Stomach (tissue), 9 donors: ENCODE measurements around the gene MAP4K5. TPM values are rescaled to one million over a fixed set of nuclear protein-coding genes. Genes with fewer than 3 reads are reported as not detected.

Experiments
- DNase-seq, 2 donors: peaks; one replicate each; pipeline versions ENCODE4 v3.0.0 to v3.0.0-alpha.2; 2013 to 2019
- H3K27ac ChIP-seq, 5 donors: fragments of 200-600 bp in 4 of 5; sonication (generic) in 4 of 5; one replicate each; pipeline ENCODE4 v1.5.1; 2013 to 2019; ENCODE audit warnings: mild to moderate bottlenecking in 1 of 5, moderate library complexity in 1 of 5
- H3K27me3 ChIP-seq, 3 donors: fragments of 200-600 bp; sonication (generic); one replicate each; pipeline ENCODE4 v1.5.1; 2017 to 2019; ENCODE audit warnings: mixed run types in 1 of 3
- H3K36me3 ChIP-seq, 4 donors: fragments of 200-600 bp; sonication (generic); 1 replicate in 3 of 4; 2 replicates in 1 of 4; pipeline ENCODE4 v1.5.1; 2016 to 2019
- H3K4me1 ChIP-seq, 4 donors: fragments of 200-600 bp; sonication (generic); one replicate each; pipeline ENCODE4 v1.5.1; 2016 to 2019
- H3K4me3 ChIP-seq, 4 donors: fragments of 200-600 bp; sonication (generic) in 3 of 4; one replicate each; pipeline ENCODE4 v1.5.1; 2016 to 2019; ENCODE audit warnings: mild to moderate bottlenecking in 1 of 4
- H3K9me3 ChIP-seq, 4 donors: fragments of 200-600 bp; sonication (generic); one replicate each; pipeline ENCODE4 v1.5.1; 2016 to 2019
- EP300 ChIP-seq: sonication (generic); formaldehyde crosslinking; IDR thresholded peaks from one replicate; pipeline ENCODE4 v1.6.1; 2017; ENCODE audit warnings: antibody characterized with exemption
- POLR2A ChIP-seq, 4 donors: fragments of 450-650 bp; IDR thresholded peaks; one replicate each; pipeline ENCODE4 v1.6.1; 2016; ENCODE audit warnings: antibody characterized with exemption in 4 of 4, control low read depth in 2 of 4, mild to moderate bottlenecking in 1 of 4, moderate library complexity in 1 of 4
- POLR2AphosphoS5 ChIP-seq, 3 donors: sonication (generic); formaldehyde crosslinking; IDR thresholded peaks; one replicate each; pipeline ENCODE4 v1.6.1; 2016; ENCODE audit warnings: antibody characterized with exemption in 3 of 3
- WGBS, 5 donors: extraction: QIAGEN DNeasy Blood & Tissue Kit in 3 of 5; methylation state at CpG; one replicate each; pipeline versions ENCODE4 v1.1.5 to v1.1.7; 2013 to 2018; 5-methylcytosine and 5-hydroxymethylcytosine counted together
- intact Hi-C: fragments of 100-400 bp; cut with DNase I; formaldehyde crosslinking; loops from one replicate; pipeline ENCODE4 v1.15.1; 2023; ENCODE audit warnings: low total_unique reads
- polyA plus RNA-seq, 3 donors: library from polyadenylated mRNA; stranded (reverse); fragments of 200-250 nt; gene quantifications; one replicate each; pipeline ENCODE4 v1.2.3, GENCODE V29; 2013
- total RNA-seq, 5 donors: library from RNA; depleted of rRNA; stranded (reverse); fragments of >200 nt; gene quantifications; one replicate each; pipeline versions ENCODE4 v1.1.0 to v1.2.3, GENCODE V29; 2014 to 2016
- TF ChIP-seq, protein P1 (sequence below), 7 experiments: fragments of 450-650 bp in 4 of 7; fragments of 200-600 bp in 3 of 7; sonication (generic) in 3 of 7; IDR thresholded peaks; one replicate each; pipeline ENCODE4 v1.5.1; 2016 to 2019; ENCODE audit warnings: antibody characterized with exemption in 7 of 7, control low read depth in 2 of 7, mild to moderate bottlenecking in 1 of 7
- donor health status: healthy with polysubstance abuse.
- donor health status: Bipolar disorder and iron deficiency.
- donor health status: healthy.

MAP4K5 gene
- total and polyA plus RNA-seq, 8 donors, result 6.4 to 297 (median 77.3) TPM

DNA sequence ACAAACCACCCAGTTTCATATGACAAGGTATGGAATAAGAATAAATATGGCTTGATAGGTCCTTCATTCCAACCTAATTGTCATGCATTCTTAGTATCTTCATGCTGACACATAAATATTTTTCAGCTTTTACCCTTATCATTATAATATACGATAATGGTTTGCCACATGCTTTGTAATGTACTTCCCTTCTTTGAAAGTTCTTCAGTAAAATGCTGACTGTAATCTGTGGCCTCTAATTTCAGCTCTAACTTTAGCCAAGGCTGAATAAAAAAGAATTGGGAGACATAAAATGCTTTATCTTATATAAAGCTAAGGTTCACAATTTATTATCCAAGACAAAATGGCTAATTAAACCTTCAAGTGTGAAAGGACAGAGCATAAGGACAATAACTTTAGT is 2.6 kb upstream of the MAP4K5 start:
- TF ChIP-seq POLR2A (IDR thresholded peaks at IDR 0.05), result no peak
- Histone ChIP-seq H3K9me3 (no peaks in the 10 kb centered on the region), H3K27ac (no peak overlapping the region), H3K36me3 (no peaks in the 10 kb centered on the region), H3K4me3 (no peak overlapping the region), H3K27me3 (no peaks in the 10 kb centered on the region), H3K4me1 (peaks cover 7 to 27% (median 22%) of the 10 kb centered on the region in 4 donors)
- DNase-seq, result no peak
- intact Hi-C loops, result loop anchor here (5.0 kb wide), 1 partner anchor 223 kb away; the partner anchor contains the start of genes DMAC2L and L2HGDH
- 54 to 85% (median 73%) methylated on average over 1 of the region's 1 CpG for WGBS, 5 donors

DNA sequence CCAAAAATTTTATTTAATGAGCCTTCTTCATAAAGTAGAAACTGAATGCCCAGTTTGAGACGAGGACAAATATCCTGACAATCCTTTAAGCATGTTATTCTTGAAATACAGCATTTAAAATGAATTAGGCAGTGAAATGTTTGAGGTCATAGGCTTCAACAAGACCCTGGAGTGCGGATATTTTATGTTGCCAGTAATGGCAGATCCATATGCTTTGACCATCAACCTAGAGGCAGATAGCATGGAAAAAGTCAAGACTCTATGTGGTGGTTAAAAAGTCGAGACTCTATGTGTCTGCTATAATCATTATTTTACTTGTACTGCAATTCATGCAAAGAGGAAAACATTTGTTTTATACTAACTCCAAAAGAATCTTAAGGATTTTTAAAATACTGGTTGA is 2.0 kb upstream of the MAP4K5 start:
- H3K4me1 ChIP-seq, result peaks cover 13 to 32% (median 25%) of the 10 kb centered on the region in 4 donors
- no peaks in the 10 kb centered on the region for H3K27me3 ChIP-seq
- H3K36me3 ChIP-seq, result no peaks in the 10 kb centered on the region
- no peak overlapping the region for H3K4me3 ChIP-seq
- TF ChIP-seq POLR2AphosphoS5 (IDR thresholded peaks at IDR 0.05) (no peak), POLR2A (IDR thresholded peaks at IDR 0.05) (no peak), EP300 (no peak)
- TF ChIP-seq, protein P1, sequence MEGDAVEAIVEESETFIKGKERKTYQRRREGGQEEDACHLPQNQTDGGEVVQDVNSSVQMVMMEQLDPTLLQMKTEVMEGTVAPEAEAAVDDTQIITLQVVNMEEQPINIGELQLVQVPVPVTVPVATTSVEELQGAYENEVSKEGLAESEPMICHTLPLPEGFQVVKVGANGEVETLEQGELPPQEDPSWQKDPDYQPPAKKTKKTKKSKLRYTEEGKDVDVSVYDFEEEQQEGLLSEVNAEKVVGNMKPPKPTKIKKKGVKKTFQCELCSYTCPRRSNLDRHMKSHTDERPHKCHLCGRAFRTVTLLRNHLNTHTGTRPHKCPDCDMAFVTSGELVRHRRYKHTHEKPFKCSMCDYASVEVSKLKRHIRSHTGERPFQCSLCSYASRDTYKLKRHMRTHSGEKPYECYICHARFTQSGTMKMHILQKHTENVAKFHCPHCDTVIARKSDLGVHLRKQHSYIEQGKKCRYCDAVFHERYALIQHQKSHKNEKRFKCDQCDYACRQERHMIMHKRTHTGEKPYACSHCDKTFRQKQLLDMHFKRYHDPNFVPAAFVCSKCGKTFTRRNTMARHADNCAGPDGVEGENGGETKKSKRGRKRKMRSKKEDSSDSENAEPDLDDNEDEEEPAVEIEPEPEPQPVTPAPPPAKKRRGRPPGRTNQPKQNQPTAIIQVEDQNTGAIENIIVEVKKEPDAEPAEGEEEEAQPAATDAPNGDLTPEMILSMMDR (IDR thresholded peaks at IDR 0.05), result no peak
- intact Hi-C loops, result loop anchor here (5.0 kb wide), 1 partner anchor 222 kb away; the partner anchor contains the start of genes DMAC2L and L2HGDH
- H3K27ac ChIP-seq, result peak overlapping the region in 1 of 5 donors; percentile 99
- WGBS, 5 donors, result 69 to 88% (median 73%) methylated on average over 3 of the region's 3 CpGs
- no peaks in the 10 kb centered on the region for H3K9me3 ChIP-seq
- no peak for DNase-seq

DNA sequence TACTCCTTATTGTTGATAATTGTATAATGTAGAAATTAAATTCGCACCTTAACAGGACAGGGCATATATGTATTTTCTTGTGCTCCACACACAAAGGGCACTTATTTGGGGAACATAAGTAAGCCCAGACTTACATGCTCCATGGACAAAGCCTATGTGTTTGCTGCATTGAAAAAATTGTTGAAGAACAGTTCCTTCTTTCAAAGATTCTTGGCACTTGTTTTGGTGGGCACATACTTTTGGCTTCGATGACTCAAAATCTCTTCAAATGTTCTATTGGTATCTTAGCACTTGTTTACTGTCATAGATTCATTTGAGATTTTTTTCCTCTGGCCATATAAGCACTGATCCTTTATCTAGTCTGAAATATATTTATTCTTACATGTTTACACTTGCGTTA is 1.4 kb upstream of the MAP4K5 start:
- Histone ChIP-seq H3K4me3 (peak overlapping the region in 3 of 4 donors; percentile 78 to 85 (median 84)), H3K36me3 (no peaks in the 10 kb centered on the region), H3K9me3 (no peaks in the 10 kb centered on the region), H3K4me1 (peaks cover 15 to 39% (median 30%) of the 10 kb centered on the region in 4 donors), H3K27me3 (no peaks in the 10 kb centered on the region), H3K27ac (peak overlapping the region in 4 of 5 donors; percentile 95 to 99 (median 98))
- intact Hi-C loops, result loop anchor here (5.0 kb wide), 1 partner anchor 222 kb away; the partner anchor contains the start of genes DMAC2L and L2HGDH
- TF ChIP-seq POLR2AphosphoS5 (IDR thresholded peaks at IDR 0.05) (no peak), EP300 (no peak), POLR2A (IDR thresholded peaks at IDR 0.05) (no peak)
- TF ChIP-seq, protein P1 (IDR thresholded peaks at IDR 0.05), result no peak
- WGBS, 5 donors, result 31 to 59% (median 51%) methylated on average over 3 of the region's 3 CpGs
- DNase-seq, result peak in 1 of 2 donors; percentile 38

DNA sequence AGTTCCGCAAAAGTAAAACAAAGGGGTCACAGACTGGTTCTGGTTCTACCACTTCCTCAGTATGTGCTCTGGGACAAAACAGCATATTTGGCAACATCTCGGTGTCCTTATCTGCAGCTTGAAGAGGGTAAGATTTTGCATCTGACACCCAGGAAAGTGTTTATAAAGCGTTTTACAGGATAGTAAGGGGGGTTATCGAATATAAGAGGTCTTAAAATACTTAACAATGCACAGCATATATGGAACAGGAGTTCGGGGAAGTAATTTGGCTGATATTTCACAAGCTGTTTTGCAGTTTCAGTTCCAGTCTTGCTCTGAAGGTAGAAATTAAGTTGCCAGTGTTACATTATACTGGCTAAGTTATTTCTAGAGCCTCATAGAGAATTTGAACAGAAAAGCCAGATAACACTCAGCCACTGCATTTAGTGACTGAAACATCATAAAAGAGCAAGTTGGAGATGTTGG is 904 bp upstream of the MAP4K5 start:
- WGBS, 5 donors, result 13 to 28% (median 21%) methylated on average over 5 of the region's 5 CpGs
- H3K4me1 ChIP-seq, result peaks cover 15 to 44% (median 33%) of the 10 kb centered on the region in 4 donors

More for the DNA sequence above, 904 bp upstream of the MAP4K5 start:
- H3K4me3 ChIP-seq, result peak overlapping the region; percentile 78 to 89 (median 84)
- intact Hi-C loops, result loop anchor here (5.0 kb wide), 1 partner anchor 221 kb away; the partner anchor contains the start of genes DMAC2L and L2HGDH
- no peaks in the 10 kb centered on the region for H3K9me3 ChIP-seq
- TF ChIP-seq, protein P1 (IDR thresholded peaks at IDR 0.05), result no peak
- TF ChIP-seq EP300 (no peak), POLR2A (IDR thresholded peaks at IDR 0.05) (no peak), POLR2AphosphoS5 (IDR thresholded peaks at IDR 0.05) (no peak)
- no peak for DNase-seq
- no peaks in the 10 kb centered on the region for H3K27me3 ChIP-seq
- H3K27ac ChIP-seq, result peak overlapping the region; percentile 95 to 99 (median 97)
- H3K36me3 ChIP-seq, result no peaks in the 10 kb centered on the region
